Measurements from ENCODE around the gene TBC1D16.
A peak's percentile ranks its signal among the peaks of the same experiment; 100 is the strongest.

Gene TBC1D16

GRCh38 chr17:79936050-79936449 is 99.6 kb downstream of the TBC1D16 start:
- DNase-seq, result no peak

DNA sequence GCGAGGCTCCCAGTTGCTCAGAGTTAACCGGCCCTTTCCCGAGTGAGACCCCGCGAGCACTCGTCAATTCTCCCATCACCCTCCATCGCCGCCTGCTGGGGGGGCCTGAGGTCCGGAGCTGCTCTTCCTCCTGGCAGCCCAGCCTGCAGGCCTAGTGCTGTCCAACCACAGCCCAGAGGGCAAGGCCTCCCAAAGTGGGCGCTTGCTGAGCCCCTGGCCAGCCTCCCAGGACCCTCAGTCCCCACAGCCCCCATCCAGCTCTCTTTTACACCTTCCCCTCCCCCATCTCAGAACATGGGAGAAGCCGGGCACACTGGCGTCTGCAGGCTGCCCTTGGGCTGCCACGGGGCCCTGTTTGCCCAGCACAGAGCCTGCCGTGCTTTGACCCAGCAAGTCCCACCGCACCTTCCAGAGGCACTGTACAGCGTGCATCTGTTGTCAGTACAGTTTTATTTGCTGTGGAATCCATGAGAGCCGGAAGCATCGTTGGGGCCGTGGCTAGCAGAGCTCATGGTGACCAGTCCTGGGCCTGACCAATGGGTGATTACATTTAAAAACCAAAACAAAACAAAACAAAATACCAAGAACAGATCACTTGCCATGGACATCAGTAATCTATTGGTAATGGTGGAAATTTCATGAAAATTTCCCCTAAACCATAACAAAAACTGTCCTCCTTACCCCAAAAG is 100.3 kb downstream of the TBC1D16 start:
- DNase-seq, result no peak

DNA sequence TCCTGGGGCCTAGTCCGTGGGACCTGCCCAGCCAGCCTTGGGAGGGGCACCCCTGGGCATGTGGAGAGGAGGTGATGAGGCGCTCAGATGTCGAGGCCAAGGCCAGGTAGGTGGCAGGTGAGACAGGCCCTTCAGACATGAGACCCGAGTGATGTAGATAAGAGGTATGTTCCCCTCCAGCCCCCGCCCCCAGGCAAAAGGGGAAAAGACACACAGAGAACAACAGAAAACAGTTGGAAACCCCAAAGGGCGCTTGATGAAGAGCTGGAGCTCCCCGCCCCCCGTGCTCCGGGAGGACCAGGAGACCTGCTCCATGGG is 101.1 kb downstream of the TBC1D16 start:
- DNase-seq, result peak; percentile 16

DNA sequence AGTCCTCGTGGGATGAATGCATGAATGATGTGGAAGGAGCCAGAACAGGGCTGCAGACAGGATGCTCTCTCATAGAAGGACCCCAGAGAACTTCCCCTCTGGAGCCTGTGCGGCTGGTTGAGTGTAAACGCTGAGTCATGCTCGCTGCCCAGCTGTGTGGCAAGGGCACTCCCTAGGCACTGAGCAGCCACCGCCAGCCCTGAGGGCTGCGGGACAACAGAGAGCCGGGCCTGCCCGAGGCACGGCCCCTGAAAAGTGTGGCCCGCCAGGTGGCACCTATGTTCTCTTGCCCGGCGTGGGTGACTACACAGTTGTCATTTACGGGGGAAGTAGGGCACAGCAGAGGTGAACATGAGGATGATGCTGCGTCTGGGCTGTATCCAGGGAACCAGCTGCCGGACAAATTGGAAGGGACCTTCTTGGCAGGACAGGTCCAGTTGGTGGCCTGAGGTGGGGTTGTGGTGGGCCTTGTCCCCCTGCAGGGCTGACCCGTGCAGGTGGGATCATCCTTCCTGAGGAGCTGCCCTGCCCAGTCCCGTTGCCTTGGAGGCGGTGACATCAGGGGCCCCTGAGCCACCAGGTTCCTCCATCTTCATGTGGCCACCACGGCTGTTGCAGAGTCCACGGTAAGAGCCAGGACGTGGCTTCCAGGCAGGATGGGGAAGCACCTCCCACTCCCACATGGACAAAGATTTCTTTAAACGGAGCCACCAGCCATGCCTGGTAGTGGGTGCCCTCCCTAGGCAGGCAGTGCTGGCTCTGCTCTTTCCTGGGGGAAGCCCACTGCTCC is 101.6 kb downstream of the TBC1D16 start:
- peak; percentile 74 for DNase-seq

- DNase-seq, result no peak
Observed at GRCh38 chr17:79932451-79933306, 103.0 kb downstream of the TBC1D16 start.

DNA sequence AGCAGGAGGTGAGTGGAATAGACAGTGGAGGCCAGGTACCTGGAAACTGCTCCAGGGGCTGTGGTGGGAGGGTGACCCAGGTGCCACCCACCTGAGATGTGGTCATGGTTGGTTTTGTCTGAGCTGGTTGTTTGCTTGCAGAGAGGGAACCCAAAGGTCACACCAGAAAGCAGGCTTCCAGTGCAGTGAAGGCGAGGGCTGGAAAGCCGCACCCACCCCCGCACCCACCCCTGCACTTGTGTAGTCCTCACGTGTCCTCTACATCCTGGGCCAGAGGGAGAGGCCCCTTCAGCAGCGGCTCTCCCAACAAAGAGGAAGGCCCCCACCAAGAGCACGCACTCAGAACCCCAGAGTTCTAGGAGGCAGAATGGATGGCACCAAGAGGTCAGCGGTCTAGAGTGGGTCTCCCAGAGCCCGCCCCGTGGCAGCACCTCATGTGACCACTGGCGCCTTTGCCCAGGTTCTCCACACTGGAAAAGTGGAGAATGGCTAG is 103.8 kb downstream of the TBC1D16 start:
- DNase-seq, result no peak

GRCh38 chr17:79930877-79931816 is 104.5 kb downstream of the TBC1D16 start:
- DNase-seq, result peak; percentile 26

DNA sequence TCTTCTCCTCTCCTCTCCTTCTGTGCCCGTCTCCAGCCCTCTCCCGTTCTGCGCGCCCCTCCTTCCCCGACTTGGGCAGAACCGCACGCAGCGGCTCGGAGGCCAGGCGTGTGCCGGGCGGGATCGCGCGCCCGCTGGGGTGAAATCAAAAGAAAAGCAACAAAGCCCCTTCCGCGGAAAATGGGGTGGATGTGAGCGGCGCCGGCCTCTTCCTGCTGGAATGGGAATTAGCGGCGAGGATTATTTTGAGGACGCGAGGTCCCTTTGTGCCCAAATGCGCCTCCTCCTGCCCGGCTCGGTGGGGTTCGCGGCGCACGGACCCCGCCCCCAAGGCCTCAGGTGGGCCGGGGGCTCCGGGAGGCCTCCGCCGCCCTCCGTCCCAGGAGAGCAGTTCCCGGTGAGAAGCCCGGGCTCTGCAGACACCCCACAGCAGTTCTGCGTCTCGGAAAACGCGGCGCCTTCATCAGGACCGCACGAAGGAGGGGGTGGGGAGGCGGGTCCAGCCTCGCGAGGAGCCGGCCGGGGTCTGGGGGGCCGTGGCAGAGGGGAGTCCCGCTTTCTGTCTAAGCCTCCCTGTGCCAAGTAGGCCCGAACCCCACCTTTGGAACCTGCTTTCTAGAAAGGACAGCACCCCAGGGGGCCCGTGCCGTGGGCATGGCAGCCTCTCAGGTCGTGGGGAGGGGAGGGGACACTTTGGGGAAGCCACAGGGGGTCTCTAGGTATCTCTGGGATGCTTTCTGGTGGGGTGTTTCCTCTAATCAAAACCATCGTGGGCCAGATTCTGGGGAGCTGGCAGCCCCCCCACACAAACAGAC is 105.4 kb downstream of the TBC1D16 start:
- DNase-seq, result peak; percentile 53

DNA sequence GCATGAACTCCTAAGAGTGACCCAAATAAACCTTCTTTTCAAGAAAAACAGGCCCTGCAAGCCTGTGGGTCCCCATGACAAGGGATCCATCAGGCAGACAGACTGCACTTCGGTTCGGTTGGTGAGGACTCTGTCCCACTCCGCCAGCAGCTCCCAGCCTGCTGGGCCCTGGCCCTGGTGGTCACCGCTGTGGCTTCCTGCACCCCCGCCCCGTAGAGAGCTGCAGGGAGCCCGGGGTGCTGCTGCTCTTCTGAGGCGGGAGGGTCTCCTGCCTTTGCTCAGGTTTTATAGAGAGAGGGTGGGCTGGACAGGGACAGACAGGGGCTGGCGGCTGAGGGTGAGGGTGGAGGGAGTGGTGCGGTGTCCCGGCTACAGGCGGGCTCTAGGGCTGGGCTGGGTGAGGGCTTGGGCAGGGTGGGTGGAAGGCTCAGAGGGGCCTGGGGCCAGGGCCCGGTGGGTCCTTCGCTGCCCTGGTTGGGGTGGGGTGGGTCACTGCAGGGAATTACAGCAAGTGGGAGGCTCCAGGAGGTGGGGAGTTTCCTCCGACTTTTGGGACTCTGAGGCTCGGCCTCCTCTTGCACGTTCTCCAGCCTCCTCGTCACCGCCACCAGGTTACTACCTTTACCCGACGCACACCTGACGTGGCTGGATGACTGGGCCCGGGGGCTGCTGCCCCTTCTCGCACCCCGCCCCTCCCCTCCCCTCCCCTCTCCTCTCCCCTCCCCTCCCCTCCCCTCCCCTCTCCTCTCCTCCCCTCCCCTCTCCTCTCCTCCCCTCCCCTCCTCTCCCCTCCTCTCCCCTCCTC is 106.2 kb downstream of the TBC1D16 start:
- no peak for DNase-seq

DNA sequence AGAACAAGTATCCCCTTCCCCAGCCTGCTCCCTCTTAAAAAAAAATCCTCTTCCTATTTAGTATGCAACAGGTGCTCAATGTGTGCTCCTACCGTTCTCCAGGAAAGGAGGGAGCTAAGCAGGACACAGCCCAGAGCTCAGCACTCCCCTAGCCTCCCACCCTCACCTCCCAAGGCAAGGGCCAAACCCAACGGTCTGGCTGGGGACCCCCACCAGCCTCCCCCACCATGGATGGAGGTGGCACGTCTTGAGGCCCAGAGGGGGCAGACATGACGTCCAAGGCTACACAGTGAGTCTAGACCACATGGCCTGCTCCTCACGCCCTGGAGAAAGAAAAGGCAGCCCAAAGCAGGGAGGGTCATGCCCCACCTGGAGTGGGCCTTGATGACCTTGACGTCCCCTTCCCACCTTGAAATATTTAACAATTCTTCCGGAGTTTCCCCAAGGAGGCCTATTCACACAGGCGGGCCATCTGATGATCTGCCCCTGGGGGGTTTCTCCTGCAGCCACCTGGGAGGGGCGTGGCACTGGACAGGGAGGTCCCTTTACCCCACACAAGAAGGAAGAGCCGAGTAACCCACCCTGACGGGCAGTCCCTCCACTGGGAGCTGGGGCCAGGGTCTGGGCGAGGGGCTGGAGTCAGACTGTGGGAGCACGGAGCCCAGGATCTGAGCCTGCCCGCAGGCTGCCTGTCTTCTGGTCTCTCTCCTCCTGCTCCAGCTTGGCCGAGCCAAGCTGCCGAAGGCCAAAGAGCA is 107.0 kb downstream of the TBC1D16 start:
- DNase-seq, result no peak

- no peak for DNase-seq
Observed at GRCh38 chr17:79927688-79928501, 107.8 kb downstream of the TBC1D16 start.

DNA sequence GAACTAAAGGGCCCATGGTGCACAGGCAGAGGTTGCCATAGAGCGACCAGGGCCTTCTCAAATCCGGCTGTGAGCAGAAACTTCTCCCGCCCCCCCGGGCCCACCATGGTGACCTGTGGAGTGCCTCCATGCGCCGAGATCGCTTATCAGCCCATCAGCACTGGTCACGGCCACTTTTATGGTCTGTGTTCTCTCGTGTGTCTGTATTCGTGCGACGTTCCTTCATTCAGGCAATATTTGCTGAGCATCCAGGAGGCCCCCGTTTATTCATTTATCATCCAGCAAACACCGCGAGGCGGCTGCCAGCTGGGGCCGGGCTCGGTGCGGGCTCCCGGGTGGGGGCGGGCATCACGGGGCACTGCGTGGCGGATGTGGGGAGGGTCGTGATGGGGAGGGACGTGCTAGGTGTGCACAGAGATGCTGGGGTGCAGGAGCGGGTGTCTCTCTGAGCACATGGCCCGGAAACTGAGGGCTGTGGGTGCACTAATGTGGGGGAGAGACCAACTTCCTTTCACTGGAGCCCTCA is 108.5 kb downstream of the TBC1D16 start:
- DNase-seq, result peak; percentile 34

DNA sequence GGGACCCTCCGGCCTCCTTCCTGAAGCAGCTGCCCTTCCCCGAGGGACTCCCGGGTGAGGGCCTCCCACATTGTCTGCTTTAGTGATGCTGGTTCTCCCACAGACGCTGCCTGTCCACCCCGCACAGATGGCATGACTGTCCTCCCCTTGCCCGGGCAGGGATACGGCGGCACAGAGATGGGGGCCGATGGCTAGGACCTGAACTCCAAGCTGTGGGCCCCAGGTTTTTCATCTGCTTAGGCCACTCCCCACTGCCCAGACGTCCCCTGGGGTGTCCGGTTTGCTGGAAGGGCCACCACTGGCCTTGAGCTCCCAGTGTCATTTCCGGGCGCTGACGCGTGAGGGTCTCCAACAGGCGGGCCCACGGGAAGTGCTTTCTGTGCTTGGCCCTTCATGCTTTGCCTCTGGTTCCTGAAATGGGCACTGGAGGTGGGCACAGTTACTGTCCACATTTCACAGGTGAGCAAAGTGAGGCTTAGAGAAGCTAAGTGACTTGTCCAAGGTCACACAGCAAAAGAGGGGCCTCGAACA is 109.0 kb downstream of the TBC1D16 start:
- no peak for DNase-seq

DNA sequence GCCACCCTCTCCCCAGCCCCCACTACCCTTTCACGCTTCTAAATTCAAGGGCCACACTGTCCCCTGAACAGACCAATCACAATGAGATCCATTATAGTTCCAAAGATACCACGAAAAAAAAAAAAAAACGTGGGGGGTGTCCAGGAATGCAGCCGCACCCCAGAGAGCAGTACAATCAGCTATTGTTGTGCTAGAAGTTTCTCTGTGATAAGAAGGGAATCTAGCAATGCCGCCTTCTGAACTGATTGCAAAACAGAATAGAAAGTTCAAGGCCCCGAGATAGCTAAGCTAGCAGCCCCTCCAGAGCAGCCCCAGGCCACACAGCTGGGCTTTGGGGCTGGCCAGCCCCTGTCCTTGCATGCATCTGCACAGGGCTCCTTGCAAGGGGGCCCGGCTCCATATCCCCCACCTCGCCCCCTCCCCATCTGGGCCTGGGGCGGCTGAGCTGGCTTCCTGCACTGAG is 109.5 kb downstream of the TBC1D16 start:
- DNase-seq, result no peak

GRCh38 chr17:79925242-79925957 is 110.3 kb downstream of the TBC1D16 start:
- peak; percentile 28 for DNase-seq

GRCh38 chr17:79924639-79924976 is 111.1 kb downstream of the TBC1D16 start:
- DNase-seq, result no peak

- DNase-seq, result peak; percentile 35
Observed at GRCh38 chr17:79923974-79924638, 111.6 kb downstream of the TBC1D16 start.
